Esophagus muscularis mucosa (tissue), 2 donors: Measurements from ENCODE around the gene ZNF77.

Source experiments
- POLR2A ChIP-seq: fragments of 450-650 bp; IDR thresholded peaks from one replicate; pipeline ENCODE4 v1.6.1; 2017; ENCODE audit warnings: antibody characterized with exemption, moderate library complexity, mild to moderate bottlenecking, low read depth
- POLR2AphosphoS5 ChIP-seq, 2 donors: sonication (generic); formaldehyde crosslinking; IDR thresholded peaks; one replicate each; pipeline ENCODE4 v1.6.1; 2017; ENCODE audit warnings: antibody characterized with exemption in 2 of 2

GRCh38 chr19:2977746-2978138, 33.0 kb upstream of the ZNF77 start:
- TF ChIP-seq POLR2A: no peak
- no peak for TF ChIP-seq POLR2AphosphoS5 (IDR thresholded peaks at IDR 0.05)
